Raji (cell line): ENCODE results near the gene FAM81A.
A peak's percentile ranks its signal among the peaks of the same experiment; 100 is the strongest.

Experiments
- POLR2A ChIP-seq: IDR thresholded peaks from 2 replicates; pipeline ENCODE4 v1.6.1; 2011; ENCODE audit warnings: low read depth, low read length, control low read depth; ENCODE audit not compliant: insufficient read depth

The FAM81A gene

DNA sequence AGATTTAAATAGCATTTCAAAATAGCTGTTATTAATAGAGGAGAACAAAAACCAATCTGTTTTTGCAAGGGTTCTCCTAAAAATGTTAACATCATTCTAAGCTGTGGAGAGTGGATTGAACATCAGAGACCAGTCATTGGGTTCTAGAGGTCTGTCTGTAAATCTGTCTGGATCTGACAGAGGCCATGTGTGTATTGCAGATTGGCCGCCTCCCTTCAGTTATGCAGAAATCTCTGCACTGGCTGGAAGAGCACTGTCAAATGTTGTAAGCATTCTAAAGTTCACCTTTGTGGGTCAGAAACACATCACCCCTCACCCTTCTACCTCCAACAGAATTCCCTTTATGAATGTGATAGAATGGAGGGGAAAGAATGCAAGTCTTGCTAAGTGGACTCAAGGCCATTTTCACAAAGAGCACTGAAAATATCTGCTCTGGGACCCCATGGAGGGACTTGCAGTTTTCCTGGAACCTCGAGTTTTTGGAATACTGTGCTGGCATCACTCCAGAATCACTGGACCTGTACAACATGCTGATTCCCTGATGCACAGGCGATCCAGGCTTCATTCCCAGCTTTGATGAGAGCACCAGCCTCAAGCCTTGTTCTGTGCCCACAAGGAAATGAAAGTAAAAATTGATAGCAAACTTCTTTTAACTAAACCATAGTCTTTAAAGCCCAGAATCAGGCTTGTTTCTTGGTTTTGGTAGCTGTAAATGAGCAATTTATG lies 8.4 kb downstream of the FAM81A start:
- TF ChIP-seq POLR2A: no peak

DNA sequence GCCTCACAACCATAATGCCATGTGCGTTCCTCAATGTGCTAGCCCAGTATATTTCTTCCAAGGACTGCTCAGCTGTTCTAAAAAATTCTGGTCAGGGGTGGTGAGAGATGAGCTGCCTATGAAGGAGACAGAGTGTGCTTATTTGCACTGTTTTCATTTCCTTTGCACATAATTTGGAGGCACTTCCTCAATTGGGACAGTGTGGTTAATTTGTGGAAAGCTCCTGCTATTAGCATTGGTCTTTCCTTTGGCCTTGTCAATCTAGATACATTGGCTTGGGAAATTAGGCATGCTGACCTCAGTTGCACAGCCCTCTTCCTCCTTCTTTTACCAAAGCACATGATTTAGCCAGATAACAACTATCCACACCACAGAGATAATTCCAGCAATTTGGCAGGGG lies 9.4 kb downstream of the FAM81A start:
- TF ChIP-seq POLR2A: no peak

DNA sequence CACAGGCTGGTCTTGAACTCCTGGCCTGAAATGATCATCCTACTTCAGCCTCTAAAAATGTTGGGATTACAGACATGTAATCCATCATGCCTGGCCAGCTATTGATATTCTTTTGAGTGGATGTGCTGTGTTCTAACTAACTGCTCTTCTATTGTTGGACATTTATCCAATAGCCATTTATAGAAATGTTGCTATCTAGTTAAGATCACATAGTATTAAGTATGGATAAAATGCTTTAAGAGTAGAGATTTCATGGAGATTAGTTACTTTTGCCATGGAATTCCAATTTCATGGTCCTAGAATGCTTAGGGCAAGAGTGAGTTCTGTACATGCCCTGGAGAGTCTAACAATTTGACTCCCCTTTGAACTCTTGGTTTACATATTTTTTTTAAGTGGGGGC lies 10.9 kb downstream of the FAM81A start:
- no peak for TF ChIP-seq POLR2A

DNA sequence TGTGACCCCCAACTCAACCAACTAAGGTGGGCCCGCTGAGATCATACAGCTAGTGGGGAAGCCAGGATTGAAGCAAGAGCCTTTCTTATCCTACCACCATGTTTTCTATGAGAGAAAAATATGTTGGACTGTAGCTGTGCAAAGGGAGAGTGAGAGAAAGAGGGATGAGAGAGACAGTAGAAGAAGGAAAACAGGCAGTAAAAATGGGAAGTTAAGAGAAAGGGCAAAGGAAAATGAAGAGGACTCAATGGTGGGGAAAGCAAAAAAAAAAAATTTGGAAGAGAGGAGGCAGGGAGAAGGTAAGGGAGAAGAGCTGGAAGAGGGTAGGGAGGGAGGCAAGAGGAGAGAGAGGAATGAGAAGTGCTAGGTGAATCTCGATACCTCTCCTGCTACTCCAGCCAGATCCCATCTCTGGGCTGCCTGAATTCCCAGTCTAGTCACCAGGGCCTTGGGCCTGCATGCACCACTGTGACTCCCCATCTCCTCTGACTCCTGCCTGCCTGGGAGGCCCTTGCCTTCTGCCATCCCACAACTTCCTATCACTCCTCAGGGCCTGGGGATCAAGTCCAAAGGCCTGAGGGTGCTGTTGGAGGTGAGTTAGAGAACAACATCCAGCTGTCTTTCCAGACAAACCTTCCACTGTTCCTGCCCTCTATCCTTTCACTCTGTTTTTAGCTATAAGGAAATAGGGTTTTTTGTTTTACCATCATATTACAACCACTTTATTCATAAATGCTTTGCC lies 15.7 kb downstream of the FAM81A start:
- no peak for TF ChIP-seq POLR2A

DNA sequence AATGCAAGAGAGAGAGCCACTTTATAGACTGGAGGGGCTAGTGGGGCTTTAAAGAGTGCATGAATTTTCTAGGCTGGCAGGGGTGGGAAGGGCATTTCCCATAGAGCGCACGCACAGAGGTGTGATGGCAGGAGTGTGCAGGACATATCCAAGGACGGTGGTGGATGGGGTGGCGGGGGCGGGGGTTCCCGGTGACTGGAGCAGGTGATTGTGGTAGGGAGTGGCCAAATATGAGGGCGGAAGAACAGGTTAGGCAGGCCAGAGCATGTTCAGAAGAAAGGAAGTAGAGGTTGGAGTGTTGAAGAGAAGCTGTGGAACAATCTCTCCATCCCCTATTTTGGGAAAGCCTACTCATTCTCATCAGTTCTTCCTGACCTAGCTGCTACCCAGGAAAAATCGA lies 18.1 kb downstream of the FAM81A start:
- no peak for TF ChIP-seq POLR2A

DNA sequence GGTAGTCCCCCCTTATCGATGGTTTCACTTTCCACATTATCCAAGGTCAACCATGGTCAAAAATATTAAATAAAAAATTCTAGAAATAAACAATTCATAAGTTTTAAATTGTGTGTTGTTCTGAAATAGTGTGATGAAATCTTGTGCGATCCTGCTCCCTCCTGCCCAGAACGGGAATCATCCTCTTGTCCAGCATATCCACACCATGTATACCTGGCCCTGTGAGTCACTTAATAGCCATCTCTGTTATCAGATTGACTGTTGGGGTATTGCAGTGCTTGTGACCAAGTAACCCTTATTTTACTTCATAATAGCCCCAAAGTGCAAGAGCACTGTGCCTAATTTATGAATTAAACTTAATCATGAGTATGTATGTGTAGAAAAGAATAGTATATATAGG lies 19.1 kb downstream of the FAM81A start:
- no peak for TF ChIP-seq POLR2A

DNA sequence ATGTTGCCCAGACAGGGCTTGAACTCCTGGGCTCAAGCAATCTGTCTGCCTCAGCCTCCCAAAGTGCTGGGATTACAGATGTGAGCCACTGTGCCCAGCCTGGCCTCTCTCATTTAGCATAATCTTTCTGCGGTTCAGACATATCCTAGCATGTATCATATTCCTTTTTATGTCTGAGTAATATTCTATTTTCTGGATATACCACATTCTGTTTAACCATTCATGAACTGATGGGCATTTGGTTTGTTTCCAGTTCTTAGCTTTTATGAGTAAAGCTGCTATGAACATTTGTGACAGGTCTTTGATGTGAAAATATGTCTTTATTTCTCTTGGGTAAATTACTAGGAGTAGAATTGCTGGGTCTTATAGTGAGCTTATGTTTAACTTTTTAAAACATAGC lies 23.5 kb downstream of the FAM81A start:
- TF ChIP-seq POLR2A: no peak

DNA sequence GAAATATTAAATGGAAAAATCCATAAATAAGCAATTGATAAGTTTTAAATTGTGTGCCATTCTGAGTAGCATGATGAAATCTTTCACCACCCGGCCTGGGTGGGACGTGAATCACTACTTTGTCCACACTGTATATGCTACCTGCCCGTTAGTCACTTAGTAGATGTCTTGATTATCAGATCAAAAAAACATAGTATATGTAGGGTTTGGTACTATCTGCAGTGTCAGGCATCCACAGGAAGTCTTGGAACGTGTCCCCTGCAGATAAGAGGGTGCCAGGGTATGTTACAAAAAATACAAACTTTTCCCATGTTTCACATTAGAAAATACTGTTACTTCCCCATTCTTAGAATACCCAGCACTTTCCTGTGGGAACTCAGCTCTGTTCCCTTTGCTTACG lies 35.2 kb downstream of the FAM81A start:
- no peak for TF ChIP-seq POLR2A

DNA sequence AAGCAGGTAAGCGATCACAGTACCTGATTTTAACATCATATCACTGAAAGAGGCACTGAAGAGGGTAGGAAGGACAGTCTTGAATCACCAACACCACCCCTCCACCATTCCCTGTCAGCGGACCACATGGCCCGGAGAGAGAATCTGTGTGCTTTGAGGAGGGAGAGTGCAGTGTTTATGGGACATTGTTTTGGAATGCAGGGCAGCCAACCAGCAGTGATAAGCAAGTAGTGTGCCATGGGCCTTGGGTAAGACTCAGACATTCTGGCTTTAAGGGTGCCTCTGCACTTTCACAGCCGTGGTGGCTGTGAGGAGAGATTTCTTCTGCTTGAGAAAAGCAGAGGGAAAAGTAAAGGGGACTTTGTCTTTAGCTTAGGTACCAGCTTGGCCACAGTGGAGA lies 46.4 kb downstream of the FAM81A start:
- no peak for TF ChIP-seq POLR2A

DNA sequence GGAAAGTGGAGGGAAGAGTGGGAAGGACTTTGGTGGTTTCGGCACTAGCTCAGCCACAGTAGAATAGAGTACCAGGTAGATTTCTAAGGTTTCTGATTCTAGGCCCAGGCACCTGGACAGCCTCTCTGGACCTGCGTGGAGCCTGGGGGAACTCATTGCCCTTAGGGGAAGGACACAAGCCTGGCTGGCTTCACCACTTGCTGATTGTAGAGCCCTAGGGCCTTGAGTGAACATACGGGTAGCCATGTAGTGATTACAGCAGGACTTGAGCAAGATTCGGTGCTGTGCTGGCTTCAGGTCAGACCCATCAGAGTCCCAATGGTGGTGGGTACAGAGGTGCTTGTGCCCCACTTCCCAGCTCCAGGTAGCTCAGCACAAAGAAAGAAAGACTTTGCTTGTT lies 47.0 kb downstream of the FAM81A start:
- no peak for TF ChIP-seq POLR2A

DNA sequence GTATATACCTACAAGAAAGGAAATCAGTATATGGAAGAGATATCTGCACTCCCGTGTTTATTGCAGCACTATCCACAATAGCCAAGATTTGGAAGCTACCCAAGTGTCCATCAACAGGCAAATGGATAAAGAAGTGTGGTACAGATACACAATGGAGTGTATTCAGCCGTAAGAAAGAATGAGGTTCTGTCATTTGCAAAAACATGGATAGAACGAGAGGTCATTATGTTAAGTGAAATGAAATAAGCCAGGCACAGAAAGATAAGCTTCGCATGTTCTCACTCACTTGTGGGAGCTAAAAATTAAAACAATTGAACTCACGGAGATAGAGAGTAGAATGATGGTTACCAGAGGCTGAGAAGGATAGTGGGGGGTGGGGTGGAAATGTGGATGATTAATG lies 53.1 kb downstream of the FAM81A start:
- TF ChIP-seq POLR2A: no peak

DNA sequence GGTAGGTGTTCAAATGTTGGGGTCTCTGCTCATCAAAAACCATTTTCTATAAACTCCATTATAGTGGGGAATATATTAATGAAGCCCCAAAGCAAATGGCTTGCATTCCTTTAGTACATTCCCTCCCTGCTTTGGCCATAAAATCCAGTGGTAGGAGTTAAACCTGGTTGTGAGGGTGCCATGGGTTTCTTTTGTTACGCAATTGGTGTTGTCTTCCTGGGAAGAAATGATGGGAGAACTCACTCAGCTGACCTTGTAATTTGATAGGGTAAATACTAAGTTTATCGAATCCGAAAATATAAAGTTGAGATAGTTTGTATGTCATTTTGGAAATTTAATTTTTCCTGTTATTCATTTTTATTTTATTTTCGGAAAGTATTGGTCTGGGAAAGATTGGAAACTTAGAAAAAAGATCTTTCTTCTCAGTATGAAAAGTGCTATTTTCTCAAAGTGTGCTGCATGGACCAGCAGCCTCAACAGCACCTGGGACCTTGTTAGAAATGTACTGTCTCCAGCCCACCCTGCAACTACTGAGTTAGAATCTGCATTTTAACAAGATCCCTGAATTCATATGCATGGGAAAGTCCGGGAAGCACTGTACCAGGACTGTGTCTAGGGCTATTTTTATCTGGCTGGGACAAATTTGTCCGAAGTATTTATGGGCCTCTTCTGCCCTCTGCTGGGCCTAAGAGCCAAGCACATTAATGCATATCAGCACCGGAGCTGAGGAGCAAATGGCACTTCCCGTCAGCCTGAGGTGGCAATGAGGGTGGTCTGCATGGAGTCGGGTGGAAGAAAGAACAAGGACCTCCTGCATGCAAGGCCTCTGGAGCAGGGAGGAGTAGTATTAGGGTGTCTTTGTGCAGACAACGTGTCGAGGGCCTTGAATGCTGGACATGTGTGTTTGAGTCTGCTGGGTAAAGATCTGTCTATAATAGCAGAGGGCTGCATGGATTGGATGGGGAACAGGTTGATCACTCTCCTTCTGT lies 54.7 kb downstream of the FAM81A start:
- no peak for TF ChIP-seq POLR2A

DNA sequence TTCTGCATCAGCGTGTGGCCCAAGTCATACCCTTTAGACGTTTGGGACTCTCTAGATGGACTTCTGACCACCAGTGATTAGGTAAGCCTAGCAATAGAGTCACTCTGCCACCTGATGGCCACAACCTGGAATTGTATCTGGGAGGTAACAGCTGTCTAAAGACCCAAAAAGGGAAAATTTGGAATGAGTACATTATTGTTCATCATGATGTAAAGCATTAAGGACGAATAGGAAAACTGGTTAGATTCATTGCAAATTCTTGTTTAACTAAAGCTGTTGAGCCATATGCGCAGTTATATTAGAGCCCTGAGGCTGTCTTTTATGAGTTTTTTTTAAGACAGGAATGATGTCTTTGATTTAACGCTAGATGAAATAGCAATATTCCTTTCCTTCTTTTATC lies 63.6 kb downstream of the FAM81A start:
- TF ChIP-seq POLR2A: no peak

DNA sequence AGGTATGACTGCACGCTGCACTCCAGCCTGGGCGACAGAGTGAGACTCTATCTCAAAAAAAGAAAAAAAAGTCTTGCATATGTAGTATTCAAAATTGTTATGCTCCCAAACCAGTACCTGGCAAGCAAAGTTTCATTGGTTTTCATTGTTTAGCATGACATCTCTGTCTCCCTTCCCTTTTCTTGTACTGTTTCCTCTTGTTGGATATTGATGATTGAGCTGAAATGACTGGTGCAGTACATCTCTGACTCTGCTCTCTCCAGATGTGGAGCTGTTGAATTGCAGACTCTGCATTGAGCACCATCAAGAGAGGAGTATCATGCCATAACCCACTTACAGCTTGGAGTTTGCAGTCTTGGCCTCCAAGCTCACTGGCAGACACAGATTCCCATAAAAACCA lies 77.2 kb downstream of the FAM81A start:
- TF ChIP-seq POLR2A: no peak

DNA sequence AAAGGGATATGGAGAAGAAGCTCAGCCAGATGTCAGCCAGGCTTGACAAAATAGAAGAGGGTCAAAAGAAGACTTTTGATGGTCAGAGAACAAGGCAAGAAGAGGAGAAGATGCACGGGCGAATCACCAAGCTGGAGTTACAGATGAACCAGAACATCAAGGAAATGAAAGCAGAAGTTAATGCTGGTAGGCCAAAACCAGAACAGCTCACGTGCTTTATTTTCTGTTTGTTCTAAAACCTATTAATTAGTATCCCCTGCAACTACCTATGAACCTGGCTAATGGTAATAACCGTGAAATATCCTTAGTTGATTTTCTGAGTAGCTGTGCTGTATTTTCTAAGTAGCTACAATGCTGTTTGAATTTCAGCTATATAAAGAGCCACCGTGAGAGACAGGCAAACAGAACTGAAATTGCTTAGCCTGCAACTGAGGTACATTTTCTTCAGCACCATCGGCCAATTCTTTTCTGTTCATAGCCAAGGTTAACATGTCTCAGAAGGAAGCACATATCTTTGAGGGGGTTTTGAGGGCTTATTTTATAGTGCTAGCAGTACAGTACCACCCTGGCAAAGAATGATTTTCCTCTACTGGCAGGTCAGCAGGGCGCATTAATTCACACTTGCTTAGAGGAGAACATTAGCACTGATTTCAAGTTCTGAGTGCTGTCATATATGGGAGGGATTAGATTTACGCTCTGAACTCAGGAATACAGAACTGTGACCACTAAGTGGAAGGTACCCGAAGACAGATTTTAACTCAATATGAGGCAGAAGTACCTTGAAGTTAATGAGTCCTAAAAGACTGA lies 78.9 kb downstream of the FAM81A start:
- 0 out of 2 replicates have a peak, but pooled peaks have one; percentile 10 for TF ChIP-seq POLR2A
